ENCODE results near the gene MMP15. TPM values are rescaled to one million over a fixed set of nuclear protein-coding genes. Genes with fewer than 3 reads are reported as not detected.
A peak's percentile ranks its signal among the peaks of the same experiment; 100 is the strongest.

The MMP15 gene
- total RNA-seq, 1 donor from 2014 or later: 44.0 TPM

DNA sequence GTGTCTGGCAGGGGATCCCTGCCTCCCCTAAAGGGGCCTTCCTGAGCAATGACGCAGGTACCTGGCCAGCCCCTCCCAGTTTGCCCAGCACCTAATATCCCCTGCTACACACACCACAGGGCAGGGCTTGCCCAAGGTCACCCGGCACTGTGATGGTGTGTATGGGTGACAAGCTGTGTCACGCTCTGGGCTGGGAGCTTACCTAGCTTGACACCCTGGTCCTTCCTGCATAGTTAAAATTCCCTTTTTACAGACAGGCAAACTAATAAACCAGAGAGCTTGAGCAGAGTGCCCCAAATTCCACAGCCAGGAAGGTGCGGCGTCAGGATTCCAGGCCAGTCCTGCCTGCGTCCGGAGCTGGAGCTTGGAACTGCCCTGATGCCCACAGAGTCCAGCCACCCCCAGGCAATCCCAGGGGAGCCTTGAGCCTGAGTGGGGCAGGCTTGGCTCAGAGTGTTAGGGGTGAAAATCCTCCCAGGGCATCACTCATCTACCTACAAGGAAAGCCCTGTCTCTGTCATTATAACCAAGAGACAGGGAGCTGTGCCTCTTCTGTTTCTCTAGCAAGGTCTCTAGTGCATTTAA lies 18.1 kb downstream of the MMP15 start:
- ATAC-seq (no peak), DNase-seq (ENCODE audit: low spot score) (no peak)
- intact Hi-C loops (cut with DNase I): no loop called here

- DNase-seq (ENCODE audit: low spot score) (no peak), ATAC-seq (no peak)
- intact Hi-C loops (cut with DNase I): no loop called here
Measured at GRCh38 chr16:58044266-58045019, 18.9 kb downstream of the MMP15 start.

GRCh38 chr16:58045096-58045495 lies 19.5 kb downstream of the MMP15 start:
- ATAC-seq (no peak), DNase-seq (ENCODE audit: low spot score) (no peak)
- intact Hi-C loops (cut with DNase I): no loop called here

DNA sequence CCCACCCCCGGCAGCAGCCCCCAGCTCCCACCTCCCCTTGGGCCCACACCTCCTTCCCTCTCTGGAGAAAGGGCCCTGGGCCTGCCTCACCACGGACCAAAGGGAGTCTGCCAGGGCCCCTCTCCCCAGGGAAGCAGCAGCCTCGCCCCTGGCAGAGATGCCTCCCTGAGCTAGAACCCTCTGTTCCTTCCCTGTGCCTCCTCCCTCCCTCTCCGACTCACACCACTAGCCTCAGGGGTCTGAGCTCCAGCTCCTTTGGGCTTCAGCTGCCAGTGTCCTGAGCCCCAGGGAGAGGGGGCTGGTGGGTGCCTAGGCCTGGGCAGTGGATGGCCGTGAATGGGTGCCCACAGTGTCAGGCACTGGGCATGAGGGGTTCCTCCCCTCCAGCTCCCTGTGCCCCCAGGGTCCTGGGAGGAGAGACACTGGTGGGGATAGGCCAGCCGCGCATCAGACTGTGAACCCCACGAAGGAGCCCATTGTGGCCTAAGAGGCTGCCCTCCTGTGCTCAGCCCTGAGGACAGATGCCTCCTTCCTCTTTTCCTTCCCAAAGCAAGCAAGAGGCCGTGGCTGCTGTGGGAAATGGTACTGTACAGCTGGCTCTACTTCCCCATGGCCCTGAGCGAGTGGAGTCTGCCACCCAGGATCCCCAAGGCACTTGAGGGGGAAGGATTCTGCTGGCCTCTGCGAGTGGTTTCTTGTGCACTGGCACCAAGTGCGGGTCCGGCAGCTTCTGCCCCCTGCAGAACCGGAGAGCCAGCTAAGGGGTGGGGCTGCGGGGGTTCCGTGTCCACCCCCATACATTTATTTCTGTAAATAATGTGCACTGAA lies 20.7 kb downstream of the MMP15 start:
- peak; percentile 44 for ATAC-seq

GRCh38 chr16:58046936-58047335 lies 21.4 kb downstream of the MMP15 start:
- intact Hi-C loops (cut with DNase I): no loop called here
- DNase-seq (ENCODE audit: low spot score): no peak
- ATAC-seq: peak; percentile 39

More for the DNA sequence above, 20.7 kb downstream of the MMP15 start:
- intact Hi-C loops (cut with DNase I): no loop called here
- DNase-seq (ENCODE audit: low spot score): no peak

- ATAC-seq: peak; percentile 2
- intact Hi-C loops (cut with DNase I): no loop called here
- no peak for DNase-seq (ENCODE audit: low spot score)
Measured at GRCh38 chr16:58047557-58048348, 22.2 kb downstream of the MMP15 start.

GRCh38 chr16:58048494-58049231 lies 23.1 kb downstream of the MMP15 start:
- ATAC-seq (peak; percentile 8), DNase-seq (ENCODE audit: low spot score) (no peak)
- intact Hi-C loops (cut with DNase I): no loop called here

- intact Hi-C loops (cut with DNase I): no loop called here
- DNase-seq (ENCODE audit: low spot score) (no peak), ATAC-seq (no peak)
Measured at GRCh38 chr16:58049232-58050185, 24.0 kb downstream of the MMP15 start.

DNA sequence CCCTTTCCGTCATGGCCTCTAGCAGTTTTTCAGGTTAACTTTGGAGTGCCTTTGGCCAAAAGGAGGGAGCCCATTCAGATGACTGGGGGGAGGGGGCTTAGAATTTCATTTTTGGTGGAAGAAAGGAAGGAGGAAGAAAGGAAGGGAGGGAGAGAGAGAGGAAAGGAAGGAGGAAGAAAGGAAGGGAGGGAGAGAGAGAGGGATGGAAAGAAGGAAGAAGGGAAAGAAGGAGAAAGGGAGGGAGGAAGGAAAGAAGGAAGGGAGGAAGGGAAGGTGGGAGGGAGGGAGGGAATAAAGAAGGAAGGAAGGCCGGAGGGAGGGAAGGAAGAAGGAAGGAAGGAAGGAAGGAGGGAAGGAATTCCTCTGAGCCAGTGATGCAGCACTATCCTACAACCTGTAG lies 25.7 kb downstream of the MMP15 start:
- no peak for DNase-seq (ENCODE audit: low spot score)
- no peak for ATAC-seq
- intact Hi-C loops (cut with DNase I): no loop called here

DNA sequence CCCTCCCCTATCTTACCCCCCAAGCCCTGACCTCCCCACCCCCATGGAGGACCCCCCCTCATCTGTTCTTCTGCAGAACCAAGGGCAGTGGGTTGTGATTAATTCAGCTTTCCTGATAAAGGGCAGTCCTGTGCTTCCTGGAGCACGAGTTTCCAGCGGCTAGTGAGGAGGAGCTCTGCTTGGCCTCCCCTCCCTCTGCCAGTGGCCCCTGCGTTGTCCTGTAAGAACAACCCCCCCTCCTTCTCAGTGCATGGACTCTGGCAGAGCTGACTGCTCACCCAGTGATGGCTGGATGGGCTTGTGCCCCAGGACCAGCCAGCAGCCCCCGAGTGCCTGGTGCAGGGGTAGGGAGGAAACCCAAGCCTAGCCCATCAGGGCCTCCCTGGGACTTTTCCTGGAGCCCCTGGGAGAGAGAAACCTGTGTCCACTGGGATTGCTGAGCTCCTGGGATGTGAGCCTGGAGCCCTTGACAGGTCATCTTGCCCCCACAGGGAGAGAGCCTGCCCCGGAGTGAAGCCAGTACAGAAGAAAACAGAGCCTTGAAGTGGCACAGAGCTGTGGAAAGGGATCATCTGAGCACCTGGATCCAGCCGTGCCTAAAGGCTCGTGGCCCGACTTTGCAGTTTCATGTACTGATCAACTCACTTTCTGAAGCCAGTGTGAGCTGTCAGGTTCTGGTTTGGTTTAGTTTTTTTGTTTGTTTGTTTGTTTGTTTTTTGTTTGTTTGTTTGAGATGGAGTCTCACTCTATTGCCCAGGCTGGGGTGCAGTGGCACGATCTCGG lies 26.5 kb downstream of the MMP15 start:
- intact Hi-C loops (cut with DNase I): no loop called here
- ATAC-seq (no peak), DNase-seq (ENCODE audit: low spot score) (no peak)

DNA sequence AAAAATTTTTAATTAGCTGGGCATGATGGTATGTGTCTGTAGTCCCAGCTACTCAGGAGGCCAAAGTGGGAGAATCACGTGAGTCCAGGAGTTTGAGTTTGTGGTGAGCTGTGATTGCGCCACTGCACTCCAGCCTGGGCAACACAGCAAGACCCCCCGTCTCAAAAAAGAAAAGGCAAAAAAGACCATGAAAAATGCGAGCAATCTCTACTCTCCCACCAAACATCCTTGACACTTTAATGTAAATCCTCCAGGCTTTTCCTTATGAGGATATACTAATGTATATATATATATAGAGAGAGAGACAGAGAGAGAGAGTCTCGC lies 28.1 kb downstream of the MMP15 start:
- ATAC-seq (no peak), DNase-seq (ENCODE audit: low spot score) (no peak)
- intact Hi-C loops (cut with DNase I): no loop called here

GRCh38 chr16:58054289-58054688 lies 28.7 kb downstream of the MMP15 start:
- ATAC-seq (no peak), DNase-seq (ENCODE audit: low spot score) (no peak)
- intact Hi-C loops (cut with DNase I): no loop called here

DNA sequence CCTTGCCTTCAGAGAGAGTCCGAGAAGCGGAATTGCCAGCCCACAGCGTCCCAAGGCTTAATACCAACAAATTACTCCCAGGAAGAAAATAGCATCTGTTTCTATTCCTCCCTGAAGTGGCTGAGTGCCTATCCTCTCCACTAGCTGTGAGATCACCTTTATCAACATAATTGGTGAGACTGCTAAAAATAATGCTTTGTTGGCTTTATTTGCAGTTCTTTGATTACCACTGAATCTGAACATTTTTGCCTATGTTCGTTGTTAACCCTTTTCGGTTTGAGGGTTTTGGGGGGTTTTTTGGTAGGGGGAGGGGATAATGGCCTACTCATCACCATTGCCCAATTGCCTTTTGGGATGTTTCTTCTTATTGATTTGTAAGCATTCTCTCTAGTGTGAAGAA lies 31.0 kb downstream of the MMP15 start:
- intact Hi-C loops (cut with DNase I): no loop called here
- ATAC-seq: no peak
- DNase-seq (ENCODE audit: low spot score): no peak

GRCh38 chr16:58057121-58057520 lies 31.6 kb downstream of the MMP15 start:
- intact Hi-C loops (cut with DNase I): no loop called here
- DNase-seq (ENCODE audit: low spot score): no peak
- no peak for ATAC-seq

- intact Hi-C loops (cut with DNase I): no loop called here
- no peak for DNase-seq (ENCODE audit: low spot score)
- ATAC-seq: no peak
Measured at GRCh38 chr16:58057784-58058183, 32.2 kb downstream of the MMP15 start.

- ATAC-seq (no peak), DNase-seq (ENCODE audit: low spot score) (no peak)
- intact Hi-C loops (cut with DNase I): no loop called here
Measured at GRCh38 chr16:58062821-58063220, 37.3 kb downstream of the MMP15 start.

Data from sciatic nerve (tissue), 2 donors.